GM19240 (cell line): ENCODE results near the gene SLIRP.
"Not testable (repeated sequence)": the region's sequence is repeated elsewhere in the genome, so short reads cannot be mapped to it uniquely, and the experiment has no call there.

ENCODE experiments used
- DNase-seq: peaks from one replicate; pipeline ENCODE4 v3.0.0; 2011; ENCODE audit warnings: low spot score; ENCODE audit not compliant: insufficient read length

Gene SLIRP

GRCh38 chr14:77741438-77741837, 33.5 kb downstream of the SLIRP start:
- DNase-seq: no peak

DNA sequence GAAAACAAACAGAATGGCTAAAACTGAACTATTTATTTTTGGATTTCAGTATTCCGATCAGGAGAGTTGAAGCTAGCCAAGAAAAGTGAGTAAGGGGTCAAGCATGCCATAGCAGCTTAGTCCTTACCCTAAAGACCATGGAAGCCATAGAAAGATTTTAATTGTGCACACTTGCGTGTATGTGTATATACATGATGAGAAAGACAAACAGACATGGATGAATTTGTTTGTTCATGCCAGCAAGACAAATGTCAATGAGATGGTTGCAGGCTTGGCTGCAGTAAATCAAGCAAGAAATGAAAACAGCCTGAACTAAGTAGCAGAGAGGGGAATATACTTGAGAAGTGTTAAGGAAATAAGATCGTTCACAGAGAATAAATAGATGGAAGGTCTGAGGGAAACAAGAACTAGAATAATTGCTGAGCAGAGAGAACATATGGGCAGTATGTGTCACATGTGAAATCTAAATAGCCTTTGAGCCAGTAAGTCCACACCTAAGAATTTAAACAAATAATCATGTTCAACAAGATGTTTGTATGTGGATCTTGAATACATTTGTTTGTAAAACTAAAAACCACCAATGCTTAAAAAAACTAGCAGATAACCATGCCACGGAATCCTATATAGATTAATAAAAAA, 38.3 kb downstream of the SLIRP start:
- DNase-seq: no peak

- DNase-seq: not testable (repeated sequence)
Observed at GRCh38 chr14:77747425-77747824, 39.5 kb downstream of the SLIRP start.

DNA sequence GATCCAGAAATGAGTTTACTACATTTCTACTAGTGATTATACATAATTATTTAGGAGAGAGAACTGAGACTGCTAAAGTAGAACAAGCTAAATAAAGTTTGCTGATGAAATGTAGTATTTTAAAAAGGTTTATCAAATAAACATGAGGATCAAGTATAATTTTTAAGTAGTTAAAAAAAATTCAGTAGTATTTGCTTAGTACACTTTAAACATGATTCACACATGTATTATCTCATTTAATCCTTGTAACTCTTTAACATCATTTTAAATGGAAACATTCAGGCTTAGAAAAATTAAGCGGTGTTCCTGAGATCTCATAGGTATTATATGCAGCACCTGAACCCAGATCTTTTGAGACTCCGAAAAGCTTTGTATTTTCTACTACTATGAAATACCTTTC, 44.4 kb downstream of the SLIRP start:
- DNase-seq: no peak

- no peak for DNase-seq
Observed at GRCh38 chr14:77752799-77753516, 45.1 kb downstream of the SLIRP start.

- peak; percentile 91 for DNase-seq
Observed at GRCh38 chr14:77760381-77761204, 52.7 kb downstream of the SLIRP start, which contains the start of gene SNW1. Gene SNW1, minus strand, starts transcription at chr14:77761156. Its CDS starts 29 bp downstream, at chr14:77761127.

DNA sequence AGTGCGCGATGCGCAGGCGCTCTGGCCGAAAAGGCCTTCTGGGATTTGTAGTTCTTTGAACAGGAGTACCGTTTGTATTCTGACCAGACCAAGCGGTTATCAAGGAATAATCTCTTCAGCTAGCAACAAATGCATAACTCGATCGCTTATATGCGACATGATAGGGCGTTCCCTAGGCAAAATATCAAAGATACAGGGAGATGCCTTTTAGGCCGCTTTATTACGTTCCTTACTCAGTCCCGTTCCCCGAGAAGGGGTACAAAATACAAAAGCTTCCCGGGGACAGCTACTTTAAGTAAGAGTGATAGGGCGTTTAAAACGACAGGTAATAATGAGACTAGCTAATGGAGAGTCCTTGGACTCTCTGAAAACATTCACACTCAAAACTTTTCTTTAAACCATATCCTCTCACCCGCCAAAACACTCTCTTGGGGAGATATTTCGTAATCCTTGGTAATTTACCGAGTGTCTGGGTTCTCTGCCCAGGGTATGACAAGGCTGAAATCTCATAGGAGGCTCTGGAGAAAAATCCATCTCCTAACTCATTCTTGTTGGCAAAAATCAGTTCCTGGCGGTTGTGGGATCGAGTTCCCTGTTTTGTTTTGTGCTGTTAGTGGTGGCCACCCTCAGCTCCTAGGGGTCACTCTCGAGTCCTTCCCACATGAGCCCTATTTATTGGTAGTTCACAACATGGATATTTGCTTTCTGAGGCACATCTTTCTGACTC, 53.5 kb downstream of the SLIRP start:
- no peak for DNase-seq

DNA sequence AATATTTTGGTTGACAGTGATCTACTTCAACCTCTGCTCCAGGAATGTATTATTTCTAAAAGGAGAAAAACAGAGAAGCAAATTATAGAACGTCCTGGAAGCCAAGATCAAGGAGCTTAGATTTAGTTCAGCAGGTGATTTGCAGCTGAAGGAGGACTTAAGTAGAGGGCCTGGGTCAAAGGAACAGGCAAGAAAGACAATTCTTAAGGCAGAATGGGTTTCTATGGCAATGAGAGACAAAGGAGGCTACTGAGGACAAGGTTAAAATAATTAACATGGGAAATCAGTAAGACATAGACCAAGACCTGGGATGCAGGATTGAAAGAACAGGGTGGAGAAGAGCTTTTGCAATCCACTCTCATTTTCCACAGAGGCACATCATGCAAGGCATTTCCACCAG, 55.4 kb downstream of the SLIRP start:
- DNase-seq: no peak

DNA sequence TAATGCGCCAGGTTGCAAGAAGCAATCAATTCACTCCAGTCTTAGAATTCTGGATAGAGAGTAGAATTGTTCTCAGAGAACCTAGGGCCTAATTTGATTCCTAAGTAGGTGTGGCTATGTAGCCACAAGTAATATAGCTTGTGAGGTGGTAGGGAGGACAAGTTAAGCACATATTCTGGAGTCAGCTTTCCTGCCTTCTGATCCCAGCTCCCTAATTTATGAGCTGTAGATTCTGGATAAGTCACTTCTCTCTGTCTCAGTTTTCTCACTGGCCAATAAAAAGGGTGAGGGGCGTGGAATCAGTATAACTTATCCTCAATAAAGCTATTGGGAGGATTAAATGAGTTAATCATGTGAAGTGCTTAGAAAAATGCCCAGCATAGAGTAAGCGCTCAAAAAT, 56.1 kb downstream of the SLIRP start:
- DNase-seq: no peak
